Esophagus muscularis mucosa (tissue), 4 donors: ENCODE measurements around the gene POLE. TPM values are rescaled to one million over a fixed set of nuclear protein-coding genes. Genes with fewer than 3 reads are reported as not detected.

Source experiments
- DNase-seq: peaks from one replicate; pipeline ENCODE4 v3.0.0-alpha.2; 2017; ENCODE audit errors: extremely low spot score
- H3K27ac ChIP-seq, 4 donors: fragments of 200-600 bp; sonication (generic); replicated peaks in 1 of 4; 1 replicate in 3 of 4; 2 replicates in 1 of 4; pipeline ENCODE4 v1.5.1; 2016 to 2019; ENCODE audit warnings: mild to moderate bottlenecking in 1 of 4
- H3K27me3 ChIP-seq, 4 donors: fragments of 200-600 bp; sonication (generic); one replicate each; pipeline versions ENCODE4 v1.5.1 to v1.6.0; 2016 to 2019
- H3K36me3 ChIP-seq, 4 donors: fragments of 200-600 bp; sonication (generic); one replicate each; pipeline ENCODE4 v1.5.1; 2016 to 2019
- H3K4me1 ChIP-seq, 4 donors: fragments of 200-600 bp; sonication (generic); one replicate each; pipeline ENCODE4 v1.5.1; 2016 to 2019
- H3K4me3 ChIP-seq, 4 donors: fragments of 200-600 bp; sonication (generic); 1 replicate in 2 of 4; 2 replicates in 2 of 4; pipeline ENCODE4 v1.5.1; 2016 to 2019; ENCODE audit warnings: mild to moderate bottlenecking in 4 of 4, moderate library complexity in 1 of 4
- H3K9me3 ChIP-seq, 4 donors: fragments of 200-600 bp; sonication (generic); 1 replicate in 3 of 4; 2 replicates in 1 of 4; pipeline ENCODE4 v1.5.1; 2016 to 2019
- EP300 ChIP-seq: sonication (generic); formaldehyde crosslinking; IDR thresholded peaks from one replicate; pipeline ENCODE4 v1.6.1; 2017; ENCODE audit warnings: antibody characterized with exemption
- POLR2A ChIP-seq: fragments of 450-650 bp; IDR thresholded peaks from one replicate; pipeline ENCODE4 v1.6.1; 2017; ENCODE audit warnings: antibody characterized with exemption, moderate library complexity, mild to moderate bottlenecking, low read depth
- POLR2AphosphoS5 ChIP-seq, 2 donors: sonication (generic); formaldehyde crosslinking; IDR thresholded peaks; one replicate each; pipeline ENCODE4 v1.6.1; 2017; ENCODE audit warnings: antibody characterized with exemption in 2 of 2
- WGBS: methylation state at CpG from one replicate; pipeline ENCODE4 v1.1.5; 2018; 5-methylcytosine and 5-hydroxymethylcytosine counted together
- intact Hi-C: fragments of 100-400 bp; cut with DNase I; formaldehyde crosslinking; loops from one replicate; pipeline ENCODE4 v1.15.1; 2023
- total RNA-seq, 4 donors: library from RNA; depleted of rRNA; stranded (reverse); fragments of >200 nt; gene quantifications; one replicate each; pipeline versions ENCODE4 v1.1.0 to v1.2.1, GENCODE V29; 2016
- TF ChIP-seq, protein P1 (sequence below), 3 experiments: fragments of 200-600 bp in 2 of 3; fragments of 450-650 bp in 1 of 3; sonication (generic) in 2 of 3; IDR thresholded peaks; one replicate each; pipeline ENCODE4 v1.5.1; 2017 to 2019; ENCODE audit warnings: antibody characterized with exemption in 3 of 3, mild to moderate bottlenecking in 2 of 3, moderate library complexity in 1 of 3

POLE gene
- total RNA-seq, 4 donors from 2014 or later: 17.2 to 32.4 (median 24.8) TPM

DNA sequence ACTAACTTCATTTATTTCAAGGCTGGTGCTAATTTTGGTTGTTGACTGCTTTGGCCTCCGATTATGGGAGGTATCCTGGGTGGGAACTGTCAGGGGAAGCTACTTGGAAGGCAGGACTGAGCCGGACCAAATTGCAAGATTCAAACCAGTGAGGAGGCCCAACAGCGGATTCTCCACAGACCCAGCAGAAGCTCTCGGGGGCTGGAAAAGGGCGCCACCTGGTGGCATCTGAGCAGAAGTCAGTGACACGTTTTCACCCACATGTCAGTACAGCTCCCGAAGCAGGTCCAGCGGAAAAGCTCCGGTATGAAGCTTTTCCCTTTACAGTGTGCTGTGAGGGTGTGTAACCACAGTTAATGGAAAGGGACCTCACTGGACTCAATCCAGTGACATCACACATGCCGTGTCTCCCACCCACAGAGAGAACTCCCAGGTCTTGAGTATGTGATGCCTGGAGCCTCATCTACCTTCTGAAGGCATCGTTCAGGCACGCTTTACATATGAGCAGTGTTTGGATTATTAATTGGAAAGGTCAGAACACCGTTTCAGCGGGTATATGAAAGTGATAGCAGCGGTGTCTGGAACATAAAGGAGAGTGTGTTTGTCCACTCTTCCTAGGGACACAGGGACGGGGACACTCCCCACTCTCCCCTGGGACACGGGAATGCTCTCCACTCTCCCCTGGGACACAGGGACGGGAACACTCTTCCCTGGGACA lies 72.1 kb downstream of the POLE start:
- intact Hi-C loops: loop anchor here (2.0 to 10.0 kb wide), 2 partner anchors 200 to 460 kb away; no protein-coding TSS in a partner anchor
- H3K9me3 ChIP-seq: peaks cover 0 to 25% (median 15%) of the 10 kb centered on the region in 4 donors
- no peak overlapping the region for H3K4me3 ChIP-seq
- TF ChIP-seq, protein P1, sequence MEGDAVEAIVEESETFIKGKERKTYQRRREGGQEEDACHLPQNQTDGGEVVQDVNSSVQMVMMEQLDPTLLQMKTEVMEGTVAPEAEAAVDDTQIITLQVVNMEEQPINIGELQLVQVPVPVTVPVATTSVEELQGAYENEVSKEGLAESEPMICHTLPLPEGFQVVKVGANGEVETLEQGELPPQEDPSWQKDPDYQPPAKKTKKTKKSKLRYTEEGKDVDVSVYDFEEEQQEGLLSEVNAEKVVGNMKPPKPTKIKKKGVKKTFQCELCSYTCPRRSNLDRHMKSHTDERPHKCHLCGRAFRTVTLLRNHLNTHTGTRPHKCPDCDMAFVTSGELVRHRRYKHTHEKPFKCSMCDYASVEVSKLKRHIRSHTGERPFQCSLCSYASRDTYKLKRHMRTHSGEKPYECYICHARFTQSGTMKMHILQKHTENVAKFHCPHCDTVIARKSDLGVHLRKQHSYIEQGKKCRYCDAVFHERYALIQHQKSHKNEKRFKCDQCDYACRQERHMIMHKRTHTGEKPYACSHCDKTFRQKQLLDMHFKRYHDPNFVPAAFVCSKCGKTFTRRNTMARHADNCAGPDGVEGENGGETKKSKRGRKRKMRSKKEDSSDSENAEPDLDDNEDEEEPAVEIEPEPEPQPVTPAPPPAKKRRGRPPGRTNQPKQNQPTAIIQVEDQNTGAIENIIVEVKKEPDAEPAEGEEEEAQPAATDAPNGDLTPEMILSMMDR (IDR thresholded peaks at IDR 0.05): peak; percentile 86 to 92 (median 92)
- TF ChIP-seq POLR2AphosphoS5 (IDR thresholded peaks at IDR 0.05): peak in 1 of 2 donors; percentile 67
- no peak for TF ChIP-seq POLR2A
- H3K36me3 ChIP-seq: no peaks in the 10 kb centered on the region
- peaks cover 0 to 66% (median 38%) of the 10 kb centered on the region in 4 donors for H3K27me3 ChIP-seq
- 28% methylated on average over 13 of the region's 18 CpGs for WGBS
- H3K27ac ChIP-seq: no peak overlapping the region
- H3K4me1 ChIP-seq: peaks cover 5 to 37% (median 33%) of the 10 kb centered on the region in 4 donors
- peak; percentile 95 for DNase-seq

DNA sequence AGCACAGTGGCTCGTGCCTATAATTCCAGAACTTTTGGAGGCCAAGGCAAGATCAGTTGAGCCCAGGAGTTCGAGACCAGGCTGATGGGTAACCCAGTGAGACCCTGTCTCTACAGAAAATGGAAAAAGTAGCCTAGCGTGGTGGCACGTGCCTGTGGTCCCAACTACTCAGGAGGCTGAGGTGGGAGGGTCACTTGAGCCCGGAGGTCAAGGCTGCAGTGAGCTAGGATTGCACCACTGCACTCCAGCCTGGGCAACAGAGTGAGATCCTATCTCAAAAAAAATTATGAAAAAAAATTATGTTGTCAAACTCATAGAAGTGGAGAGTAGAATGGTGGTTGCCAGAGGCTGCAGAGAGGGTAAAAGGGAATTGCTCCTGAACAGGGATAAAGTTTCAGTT lies 73.1 kb downstream of the POLE start:
- intact Hi-C loops: loop anchor here (2.0 to 10.0 kb wide), 2 partner anchors 199 to 459 kb away; no protein-coding TSS in a partner anchor
- H3K4me1 ChIP-seq: peaks cover 5 to 32% (median 28%) of the 10 kb centered on the region in 4 donors
- H3K9me3 ChIP-seq: peaks cover 0 to 25% (median 15%) of the 10 kb centered on the region in 4 donors
- H3K27ac ChIP-seq: no peak overlapping the region
- no peaks in the 10 kb centered on the region for H3K36me3 ChIP-seq
- peaks cover 0 to 66% (median 29%) of the 10 kb centered on the region in 4 donors for H3K27me3 ChIP-seq
- no peak for DNase-seq
- TF ChIP-seq, protein P1 (IDR thresholded peaks at IDR 0.05): no peak
- TF ChIP-seq POLR2A (no peak), EP300 (no peak), POLR2AphosphoS5 (IDR thresholded peaks at IDR 0.05) (no peak)
- H3K4me3 ChIP-seq: no peak overlapping the region
- WGBS: 85% methylated on average over 5 of the region's 5 CpGs

DNA sequence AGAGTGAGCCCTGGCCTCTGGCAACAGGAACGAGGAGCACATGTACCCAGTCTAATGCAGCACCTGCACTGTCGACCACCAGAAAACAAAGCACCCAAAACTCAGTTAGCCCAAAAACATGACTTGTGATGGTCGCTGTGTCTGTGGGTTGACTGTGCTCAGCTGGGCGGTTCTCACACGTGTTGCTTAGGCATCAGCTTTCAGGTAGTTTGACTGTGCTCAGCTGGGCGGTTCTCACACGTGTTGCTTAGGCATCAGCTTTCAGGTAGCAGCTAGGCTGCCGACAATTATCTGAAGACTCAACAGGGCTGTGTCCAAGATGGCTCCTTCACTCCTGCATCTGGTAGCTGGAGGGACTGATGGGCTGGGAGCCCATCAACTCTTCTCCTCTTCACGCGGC lies 75.5 kb downstream of the POLE start:
- Histone ChIP-seq H3K36me3 (no peaks in the 10 kb centered on the region), H3K4me3 (no peak overlapping the region), H3K27ac (no peak overlapping the region), H3K27me3 (peaks cover 0 to 66% (median 10%) of the 10 kb centered on the region in 4 donors), H3K4me1 (peaks cover 3 to 22% (median 15%) of the 10 kb centered on the region in 4 donors), H3K9me3 (peaks cover 0 to 19% (median 9%) of the 10 kb centered on the region in 4 donors)
- DNase-seq: no peak
- TF ChIP-seq POLR2A: no peak
- TF ChIP-seq POLR2AphosphoS5 (IDR thresholded peaks at IDR 0.05): no peak
- TF ChIP-seq EP300: no peak
- TF ChIP-seq, protein P1 (IDR thresholded peaks at IDR 0.05): no peak
- WGBS: 89% methylated on average over 4 of the region's 10 CpGs
- intact Hi-C loops: loop anchor here (10.0 kb wide), 1 partner anchor 457 kb away; no protein-coding TSS in a partner anchor

DNA sequence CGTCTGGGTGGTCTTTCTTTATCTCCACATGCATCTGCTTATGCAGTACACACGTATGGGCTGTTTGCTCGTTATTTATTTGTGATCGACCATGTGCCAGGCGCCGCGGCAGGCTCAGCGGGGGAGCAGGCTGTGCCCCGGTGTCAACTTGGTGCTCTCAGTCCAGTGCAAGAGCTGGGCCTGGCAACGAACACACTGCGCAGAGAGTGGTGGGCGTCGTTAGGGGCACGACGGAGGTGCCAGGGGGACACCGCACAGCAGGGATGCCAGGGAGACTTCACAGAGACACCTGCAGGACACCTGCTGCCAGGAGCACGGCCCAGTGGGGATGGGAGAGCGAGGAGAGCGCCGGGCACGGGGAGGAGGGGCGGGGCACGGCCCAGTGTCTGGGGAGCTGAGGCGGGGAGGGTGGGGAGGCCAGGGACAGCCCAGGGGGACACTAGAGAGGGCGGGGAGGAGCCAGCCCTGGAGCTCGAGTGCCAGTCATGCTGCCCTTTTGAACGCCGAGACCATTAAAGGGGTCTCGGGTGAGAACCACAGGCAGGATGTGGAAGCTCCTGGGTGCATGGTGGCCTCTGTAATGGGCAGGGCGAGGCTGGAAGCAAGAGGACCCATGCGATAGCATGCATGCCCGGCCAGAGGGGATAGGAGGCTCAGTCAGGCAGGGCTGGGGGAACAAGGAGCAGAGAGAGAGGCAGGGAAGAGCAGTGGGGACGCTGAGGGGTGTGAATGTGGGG lies 76.1 kb downstream of the POLE start:
- TF ChIP-seq, protein P1 (IDR thresholded peaks at IDR 0.05): no peak
- TF ChIP-seq EP300 (no peak), POLR2AphosphoS5 (IDR thresholded peaks at IDR 0.05) (no peak), POLR2A (no peak)
- Histone ChIP-seq H3K4me1 (peaks cover 3 to 22% (median 15%) of the 10 kb centered on the region in 4 donors), H3K9me3 (peaks cover 0 to 13% (median 4%) of the 10 kb centered on the region in 4 donors), H3K4me3 (peak overlapping the region in 3 of 4 donors; percentile 11 to 33 (median 14)), H3K27me3 (peaks cover 0 to 66% (median 5%) of the 10 kb centered on the region in 4 donors), H3K27ac (no peak overlapping the region), H3K36me3 (no peaks in the 10 kb centered on the region)
- 80% methylated on average over 28 of the region's 33 CpGs for WGBS
- intact Hi-C loops: loop anchor here (10.0 kb wide), 1 partner anchor 456 kb away; no protein-coding TSS in a partner anchor
- no peak for DNase-seq
